NCI-H82 treated with DMSO at 0.1 percent for 48 hours (cell line): Measurements from ENCODE around the gene WDTC1.

Experiments
- DNase-seq: peaks from one replicate; lab custom pipeline; 2025; ENCODE audit not compliant: unreplicated experiment; lab: John Stamatoyannopoulos, UW

Gene WDTC1

GRCh38 chr1:27300341-27301051, 66.1 kb downstream of the WDTC1 start:
- DNase-seq: peak; percentile 84

GRCh38 chr1:27301052-27301422, 66.6 kb downstream of the WDTC1 start:
- DNase-seq: no peak

DNA sequence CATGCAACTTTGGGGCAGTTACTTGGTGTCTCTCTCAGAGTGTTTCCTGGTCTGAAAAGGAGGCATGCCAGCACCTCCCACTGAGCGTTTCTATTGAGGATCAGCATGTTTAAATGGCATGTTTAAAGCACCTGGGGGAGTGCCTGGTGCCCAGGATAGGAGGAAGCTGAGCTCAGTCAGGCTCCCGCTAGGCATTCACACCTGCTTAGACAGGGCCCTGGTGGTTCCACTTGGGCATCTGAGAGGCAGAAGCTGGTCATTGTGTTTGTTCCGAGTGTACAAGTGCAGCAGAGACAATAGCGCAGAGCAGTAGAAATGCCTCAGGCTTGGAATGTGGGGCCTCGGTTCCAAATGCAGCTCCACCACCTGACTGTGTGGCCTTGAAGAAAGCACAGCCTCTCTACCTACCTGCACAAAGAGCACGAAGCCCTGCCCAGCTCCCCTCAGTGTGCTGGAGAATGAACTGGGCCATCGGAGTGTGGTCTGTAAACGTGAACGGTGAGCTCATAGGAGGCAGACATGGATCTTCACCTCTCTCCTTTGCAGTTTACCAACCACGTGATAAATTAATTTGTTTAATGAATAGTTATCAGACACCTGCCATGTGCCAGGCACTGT, 67.3 kb downstream of the WDTC1 start:
- no peak for DNase-seq

DNA sequence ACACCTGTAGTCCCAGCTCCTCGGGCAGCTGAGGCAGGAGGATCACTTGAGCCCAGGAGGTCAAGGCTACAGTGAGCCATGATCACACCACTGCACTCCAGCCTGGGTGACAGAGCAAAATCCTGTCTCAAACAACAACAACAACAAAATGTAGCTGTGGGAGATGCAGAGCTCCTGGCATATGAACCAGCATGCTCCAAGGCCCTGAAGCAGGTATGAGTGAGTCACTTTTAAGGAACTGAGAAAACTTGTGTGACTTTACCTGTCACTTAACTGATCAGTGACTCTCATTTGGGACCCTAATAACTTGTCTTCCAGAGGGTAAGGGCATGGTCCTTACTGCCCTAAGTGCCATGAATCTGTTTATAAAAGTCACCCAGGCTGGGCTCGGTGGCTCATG, 68.2 kb downstream of the WDTC1 start:
- DNase-seq: no peak

DNA sequence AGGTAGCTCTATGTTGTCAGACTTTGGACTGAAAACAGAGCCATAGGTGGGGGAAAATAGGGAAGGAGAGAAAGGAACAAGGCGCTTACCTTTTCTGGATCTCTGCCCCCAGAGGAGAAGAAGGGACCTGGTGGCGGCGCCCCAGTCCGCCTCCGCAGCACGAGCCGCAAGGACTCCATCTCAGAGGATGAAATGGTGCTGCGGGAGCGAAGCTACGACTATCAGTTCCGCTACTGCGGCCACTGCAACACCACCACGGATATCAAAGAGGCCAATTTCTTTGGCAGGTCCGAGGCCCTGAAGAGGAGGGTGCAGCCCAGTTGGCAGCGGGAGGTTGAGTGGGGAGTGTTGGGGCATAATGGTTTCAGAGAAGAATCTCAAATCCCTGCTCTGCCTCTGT, 69.1 kb downstream of the WDTC1 start:
- no peak for DNase-seq

DNA sequence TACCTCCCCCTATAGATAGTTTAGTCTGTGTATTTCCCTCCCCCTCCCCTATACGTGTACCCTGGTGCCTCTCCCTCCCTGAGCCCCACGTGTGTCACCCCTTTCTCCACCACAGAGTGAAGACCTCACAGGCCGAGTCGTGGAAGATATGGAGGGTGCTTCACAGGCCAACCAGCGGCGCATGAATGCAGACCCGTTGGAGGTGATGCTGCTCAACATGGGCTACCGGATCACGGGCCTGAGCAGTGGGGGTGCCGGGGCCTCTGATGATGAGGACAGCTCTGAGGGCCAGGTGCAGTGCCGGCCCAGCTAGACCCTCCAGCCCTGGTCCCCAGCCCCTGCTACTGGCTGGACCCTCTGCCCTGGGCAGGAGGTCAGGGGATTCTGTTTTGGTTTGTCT, 71.6 kb downstream of the WDTC1 start:
- DNase-seq: no peak

DNA sequence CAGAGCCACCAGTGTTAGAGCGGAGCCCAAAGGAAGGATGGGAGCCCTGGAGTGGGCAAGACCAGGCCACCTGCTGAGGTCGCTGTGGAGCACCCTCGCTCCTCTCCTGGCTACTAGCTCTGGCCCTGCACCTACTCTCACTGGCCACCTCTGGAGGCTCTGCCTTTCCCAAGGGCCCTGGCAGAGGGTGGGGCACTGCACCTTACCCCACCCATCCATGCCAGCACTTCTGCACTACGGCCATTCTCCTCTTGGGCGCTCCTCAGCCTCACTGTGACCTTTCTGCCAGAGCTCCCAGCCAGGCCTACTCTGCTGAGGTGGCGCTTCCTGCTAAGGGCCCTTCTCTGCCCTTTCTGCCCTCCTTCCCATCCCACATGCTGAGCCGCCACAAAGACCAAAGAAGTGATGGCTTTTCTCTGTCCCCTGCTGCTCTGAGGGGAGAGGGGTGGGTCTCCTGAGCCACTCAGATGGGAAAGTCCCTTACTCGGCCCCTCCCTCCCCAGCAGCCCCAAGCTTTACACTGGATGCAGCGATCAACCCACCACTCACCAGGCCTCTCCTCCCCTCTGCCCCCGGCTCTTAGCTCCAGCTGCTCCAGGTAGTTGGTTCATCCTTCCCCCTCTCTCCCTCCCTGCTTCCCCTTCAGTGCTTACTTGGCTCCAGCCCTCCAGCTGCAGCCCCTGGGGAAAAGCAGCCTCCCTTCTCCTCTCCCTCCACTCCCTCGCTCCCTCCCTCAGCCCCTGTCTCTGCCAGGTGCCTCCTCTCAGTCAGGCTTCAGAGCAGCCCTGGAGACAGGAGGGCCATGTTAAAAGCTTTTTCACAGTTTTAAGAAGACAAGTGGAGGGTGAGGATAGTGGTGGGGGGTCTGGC, 72.7 kb downstream of the WDTC1 start:
- no peak for DNase-seq

GRCh38 chr1:27307874-27308598, 73.6 kb downstream of the WDTC1 start:
- DNase-seq: no peak

DNA sequence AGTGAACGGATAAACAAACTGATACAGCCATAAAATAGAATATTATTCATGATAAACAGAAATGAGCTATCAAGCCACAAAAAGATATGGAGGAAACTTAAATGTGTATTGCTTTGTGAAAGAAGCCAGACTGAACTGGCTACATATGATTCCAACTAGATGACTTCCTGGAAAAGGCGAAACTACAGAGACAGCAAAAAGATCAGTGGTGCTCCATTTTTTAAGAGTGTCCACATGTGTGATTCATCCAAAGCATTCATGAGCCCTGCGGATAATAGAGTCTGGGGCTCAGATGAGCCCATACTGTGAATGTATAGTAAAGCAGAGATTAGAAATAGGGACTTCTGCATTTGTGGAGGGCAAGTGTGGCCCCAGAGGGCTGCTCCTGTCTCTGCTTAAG, 79.7 kb downstream of the WDTC1 start:
- no peak for DNase-seq

DNA sequence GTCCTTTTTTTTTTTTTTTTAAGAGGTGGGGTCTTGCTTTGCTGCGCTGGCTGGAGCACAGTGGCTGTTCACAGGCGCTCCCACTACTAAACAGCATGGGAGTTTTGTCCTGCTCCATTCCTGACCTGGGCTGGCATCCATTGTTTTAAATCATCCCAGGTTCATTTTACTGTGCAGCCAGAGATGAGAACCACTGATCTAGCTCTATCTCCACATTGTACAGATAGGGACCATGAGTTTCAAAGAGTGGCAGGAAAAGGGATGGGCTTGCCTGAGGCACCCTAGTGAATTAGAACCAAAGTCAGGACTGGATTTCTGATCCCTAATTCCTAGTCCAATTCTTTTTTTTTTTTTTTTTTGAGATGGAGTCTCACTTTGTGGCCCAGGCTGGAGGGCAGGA, 80.3 kb downstream of the WDTC1 start:
- DNase-seq: no peak

- DNase-seq: no peak
These were observed 82.4 kb downstream of the WDTC1 start for GRCh38 chr1:27316860-27317259.

- DNase-seq: peak; percentile 70
These were observed 83.7 kb downstream of the WDTC1 start for GRCh38 chr1:27318136-27318535.

DNA sequence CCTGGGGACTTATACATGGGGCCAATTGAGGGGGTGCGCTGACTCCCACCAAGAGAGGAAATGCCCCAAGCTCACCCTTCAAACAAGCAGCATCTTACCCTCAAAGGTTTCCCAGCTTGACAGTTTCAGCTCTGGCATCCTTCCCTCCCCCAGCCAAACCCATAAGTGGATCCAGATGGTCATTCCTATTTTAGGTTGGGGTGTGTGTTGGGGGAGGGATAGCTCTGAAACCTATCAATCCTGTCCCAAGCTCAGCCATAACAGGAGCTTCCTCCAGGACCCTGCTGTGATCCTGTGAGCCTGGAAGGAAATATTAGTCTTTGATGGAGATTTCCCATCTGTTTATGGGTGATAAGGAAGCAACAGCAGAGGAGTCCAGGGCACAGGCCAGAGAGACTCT, 84.2 kb downstream of the WDTC1 start:
- peak; percentile 91 for DNase-seq

DNA sequence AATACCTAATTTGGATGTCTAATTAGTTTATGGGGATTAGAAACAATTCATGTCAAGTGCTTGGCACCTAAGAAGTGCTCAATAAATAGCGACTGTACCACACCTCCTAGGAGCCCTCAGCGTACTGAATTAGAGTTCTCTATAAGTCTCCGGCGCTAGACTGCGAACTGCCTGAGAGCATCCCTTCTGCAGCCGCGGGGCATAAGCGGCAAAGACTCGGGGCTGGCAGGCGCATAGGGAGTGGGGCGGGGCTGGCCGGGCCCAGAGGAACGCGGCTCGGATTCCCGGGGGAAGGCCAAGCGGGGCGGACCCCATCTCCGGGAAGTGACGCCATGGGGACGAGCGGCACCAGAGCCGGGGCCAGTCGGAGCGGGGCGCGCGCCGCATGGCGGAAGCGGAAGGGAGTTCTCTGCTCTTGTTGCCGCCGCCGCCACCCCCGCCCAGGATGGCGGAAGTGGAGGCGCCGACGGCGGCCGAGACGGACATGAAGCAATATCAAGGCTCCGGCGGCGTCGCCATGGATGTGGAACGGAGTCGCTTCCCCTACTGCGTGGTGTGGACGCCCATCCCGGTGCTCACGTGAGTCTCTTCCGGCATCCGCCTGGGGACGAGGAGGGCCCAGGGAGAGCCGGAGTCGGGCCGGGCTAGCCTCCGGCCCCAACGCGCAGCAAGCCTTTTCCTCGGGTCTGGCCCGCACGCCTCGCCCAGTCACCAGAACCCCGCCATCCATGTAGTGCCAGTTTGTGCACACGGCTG, 87.6 kb downstream of the WDTC1 start, which contains the start of gene TMEM222:
Gene TMEM222, plus strand, starts transcription at position 351 of the 756 bp plus-strand sequence. Its CDS starts 35 bp downstream, at position 386.
- DNase-seq: peak; percentile 89

DNA sequence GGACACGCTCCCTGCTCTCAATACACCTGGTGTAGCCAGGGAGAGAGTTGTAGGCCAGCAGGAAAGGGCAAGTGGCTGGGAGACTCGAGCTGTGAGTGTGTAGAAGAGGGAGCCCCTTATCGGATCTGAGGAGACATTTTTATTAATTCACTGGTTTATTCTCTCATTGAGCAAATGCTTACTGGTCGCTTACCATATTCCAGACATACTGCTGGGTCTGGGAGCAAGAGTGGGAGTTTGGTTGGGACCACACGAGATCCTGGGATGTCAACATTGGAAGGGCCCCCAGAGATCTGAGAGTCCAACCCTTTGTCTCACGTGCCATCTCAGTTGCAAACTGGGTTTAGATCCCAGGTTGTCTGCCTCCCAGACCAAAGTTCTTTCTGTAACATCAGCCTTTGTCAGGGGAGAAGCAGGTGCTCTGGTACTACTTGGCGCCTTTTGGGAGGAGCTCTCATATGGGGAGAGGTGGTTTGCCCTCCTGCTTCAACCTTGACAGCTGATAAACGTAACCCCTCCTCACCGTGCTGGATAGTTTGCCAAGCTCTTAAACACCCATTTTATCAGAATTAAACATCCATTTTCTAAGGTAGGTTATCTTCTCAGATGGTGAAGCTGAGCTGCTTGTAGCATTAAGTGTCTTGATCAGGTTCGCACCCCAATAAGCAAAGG, 88.3 kb downstream of the WDTC1 start:
- DNase-seq: no peak

DNA sequence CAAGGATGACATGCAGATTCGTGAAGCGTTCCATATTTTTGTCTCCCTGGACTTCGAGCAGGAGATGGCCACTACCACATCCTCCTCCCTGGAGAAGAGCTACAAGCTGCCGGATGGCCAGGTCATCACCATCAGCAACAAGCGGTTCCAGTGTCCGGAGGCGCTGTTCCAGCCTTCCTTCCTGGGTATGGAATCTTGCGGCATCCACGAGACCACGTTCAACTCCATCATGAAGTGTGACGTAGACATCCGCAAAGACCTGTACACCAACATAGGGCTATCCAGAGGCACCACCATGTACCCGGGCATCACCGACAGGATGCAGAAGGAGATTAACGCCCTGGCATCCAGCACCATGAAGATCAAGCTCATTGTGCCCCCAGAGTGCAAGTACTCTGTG, 90.9 kb downstream of the WDTC1 start:
- DNase-seq: no peak

DNA sequence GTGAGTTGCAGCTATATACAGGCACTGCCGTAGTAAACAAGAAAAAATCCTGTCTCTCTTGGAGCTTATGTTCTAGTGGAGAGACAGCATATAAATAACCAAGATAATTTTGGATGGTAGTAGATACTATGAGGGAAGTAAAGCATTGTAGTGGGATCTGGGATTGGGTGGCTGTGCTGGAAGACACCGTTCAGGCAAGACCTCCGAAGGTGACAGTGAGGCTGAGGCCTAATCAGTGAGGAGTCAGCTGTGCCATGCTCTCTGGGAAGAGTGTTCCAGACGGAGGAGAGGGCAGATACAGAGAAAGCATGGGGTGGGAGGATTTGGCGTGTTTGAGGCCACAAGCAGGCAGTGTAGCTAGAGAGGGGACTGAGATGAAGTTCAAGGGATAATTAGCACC, 93.5 kb downstream of the WDTC1 start:
- DNase-seq: no peak

DNA sequence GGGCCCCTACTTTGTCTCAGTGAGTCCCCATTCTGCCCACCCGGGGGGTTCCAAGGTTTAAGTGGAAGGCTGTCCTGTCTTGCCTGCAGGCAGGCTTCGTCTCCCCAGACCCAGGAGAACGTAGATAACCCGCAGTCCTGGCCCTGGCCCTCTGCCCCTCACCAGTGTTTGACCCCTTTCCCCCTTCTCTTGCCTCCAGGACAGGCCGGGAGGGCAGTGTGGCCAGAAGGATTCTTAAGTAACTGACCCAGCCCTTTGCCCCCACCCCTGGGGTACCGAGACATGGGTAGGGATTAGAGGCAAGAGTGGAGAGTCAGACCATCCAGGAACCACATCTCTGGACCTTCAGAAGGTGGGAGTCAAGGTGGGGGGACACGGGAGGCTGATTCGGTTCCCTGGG, 96.4 kb downstream of the WDTC1 start:
- no peak for DNase-seq

DNA sequence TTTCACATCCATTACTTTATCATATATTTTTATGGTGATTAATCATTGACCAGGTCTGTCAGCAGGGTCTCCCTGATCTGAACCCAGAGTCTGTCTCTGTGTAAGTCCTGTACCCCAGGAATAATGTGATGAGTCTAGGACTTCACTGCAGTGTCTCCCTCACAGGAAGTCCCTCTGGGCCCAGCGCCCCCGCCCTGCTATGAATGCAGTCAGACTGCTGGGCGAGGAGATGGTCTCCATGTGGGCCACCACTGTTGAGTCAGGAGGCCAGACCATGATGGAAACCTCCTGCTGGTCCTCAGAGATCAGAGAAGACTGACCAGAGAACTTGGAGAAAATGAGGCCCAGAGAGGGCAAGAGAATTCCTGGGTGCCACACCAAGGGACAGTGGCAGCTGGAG, 97.0 kb downstream of the WDTC1 start:
- DNase-seq: no peak

GRCh38 chr1:27331922-27332321, 97.5 kb downstream of the WDTC1 start:
- DNase-seq: no peak
